ENCODE measurements around the gene GNG4.

GRCh38 chr1:235500971-235501540 lies 148.5 kb downstream of the GNG4 start:
- TF ChIP-seq CTCF (IDR thresholded peaks at IDR 0.05; ENCODE audit: extremely low read depth in 1 of 2, insufficient read depth in 1 of 2, low read depth in 1 of 2, low read length in 2 of 2) (no peak), GATA2 (IDR thresholded peaks at IDR 0.05; ENCODE audit: insufficient read depth, insufficient read length, low read depth, low read length) (no peak), JUN (IDR thresholded peaks at IDR 0.05; ENCODE audit: borderline replicate concordance, insufficient read depth, insufficient read length, low read depth) (no peak), FOS (IDR thresholded peaks at IDR 0.05; ENCODE audit: borderline replicate concordance, insufficient read depth, low read length) (no peak), POLR2A (IDR thresholded peaks at IDR 0.05; ENCODE audit: low read depth, low read length) (no peak), POLR2AphosphoS5 (IDR thresholded peaks at IDR 0.05; ENCODE audit: insufficient read depth, low read depth, low read length) (no peak)

All from endothelial cell of umbilical vein (primary cell).